Thyroid gland (tissue), 4 donors: ENCODE data around the gene CFAP53. TPM values are rescaled to one million over a fixed set of nuclear protein-coding genes. Genes with fewer than 3 reads are reported as not detected.
A peak's percentile ranks its signal among the peaks of the same experiment; 100 is the strongest.

Experiments
- DNase-seq, 2 donors: peaks; one replicate each; pipeline ENCODE4 v3.0.0-alpha.2; 2019
- H3K27ac ChIP-seq, 3 donors: fragments of 200-600 bp; sonication (generic); 1 replicate in 2 of 3; 2 replicates in 1 of 3; pipeline ENCODE4 v1.5.1; 2016 to 2019; ENCODE audit warnings: mild to moderate bottlenecking in 1 of 3, moderate library complexity in 1 of 3
- H3K27me3 ChIP-seq: fragments of 200-600 bp; sonication (generic); one replicate; pipeline ENCODE4 v1.5.1; 2019
- H3K36me3 ChIP-seq, 2 donors: fragments of 200-600 bp; sonication (generic); one replicate each; pipeline ENCODE4 v1.5.1; 2016 to 2019
- H3K4me1 ChIP-seq, 2 donors: fragments of 200-600 bp; sonication (generic); one replicate each; pipeline ENCODE4 v1.5.1; 2017 to 2019
- H3K4me3 ChIP-seq, 3 donors: fragments of 200-600 bp; sonication (generic); replicated peaks in 1 of 3; 1 replicate in 2 of 3; 2 replicates in 1 of 3; pipeline ENCODE4 v1.5.1; 2016; ENCODE audit warnings: mild to moderate bottlenecking in 1 of 3
- H3K9me3 ChIP-seq: fragments of 200-600 bp; sonication (generic); one replicate; pipeline ENCODE4 v1.5.1; 2017
- CTCF ChIP-seq, 6 experiments: fragments of 200-600 bp in 3 of 6; fragments of 450-650 bp in 3 of 6; sonication (generic) in 3 of 6; IDR thresholded peaks; one replicate each; pipeline ENCODE4 v1.5.1; 2016 to 2019; ENCODE audit warnings: antibody characterized with exemption in 6 of 6, mild to moderate bottlenecking in 2 of 6, inconsistent platforms in 1 of 6, moderate library complexity in 1 of 6
- POLR2A ChIP-seq, 2 donors: fragments of 450-650 bp; IDR thresholded peaks; one replicate each; pipeline ENCODE4 v1.6.1; 2017; ENCODE audit warnings: antibody characterized with exemption in 2 of 2, mild to moderate bottlenecking in 2 of 2, moderate library complexity in 1 of 2
- WGBS, 2 donors: methylation state at CpG; one replicate each; pipeline ENCODE4 v1.1.5; 2017; 5-methylcytosine and 5-hydroxymethylcytosine counted together
- intact Hi-C: fragments of 100-400 bp; cut with DNase I; formaldehyde crosslinking; loops from one replicate; pipeline ENCODE4 v1.15.1; 2023
- total RNA-seq, 4 donors: library from RNA; depleted of rRNA; stranded (reverse); fragments of >200 nt; gene quantifications; one replicate each; pipeline ENCODE4 v1.2.3, GENCODE V29; 2016

CFAP53 gene
- total RNA-seq, 4 donors from 2014 or later: 1.2 to 2.7 (median 1.5) TPM; not detected in 1

- WGBS, 2 donors: 2 to 3% methylated on average over 8 of the region's 8 CpGs
- no peak for DNase-seq
- Histone ChIP-seq H3K4me3 (peak overlapping the region; percentile 5 to 40 (median 40)), H3K27me3 (no peaks in the 10 kb centered on the region), H3K4me1 (peaks cover 0 to 8% of the 10 kb centered on the region in 2 donors), H3K9me3 (no peaks in the 10 kb centered on the region), H3K36me3 (no peaks in the 10 kb centered on the region), H3K27ac (no peak overlapping the region)
- no peak for TF ChIP-seq CTCF (IDR thresholded peaks at IDR 0.05)
- TF ChIP-seq POLR2A (IDR thresholded peaks at IDR 0.05): no peak
- intact Hi-C loops: no loop called here
Measured at GRCh38 chr18:50307400-50307737, 41.1 kb upstream of the CFAP53 start.

- H3K27me3 ChIP-seq: no peaks in the 10 kb centered on the region
- H3K36me3 ChIP-seq: no peaks in the 10 kb centered on the region
- no peaks in the 10 kb centered on the region for H3K9me3 ChIP-seq
- no peak overlapping the region for H3K27ac ChIP-seq
- intact Hi-C loops: no loop called here
- no peak overlapping the region for H3K4me3 ChIP-seq
- no peak for TF ChIP-seq POLR2A (IDR thresholded peaks at IDR 0.05)
- TF ChIP-seq CTCF (IDR thresholded peaks at IDR 0.05): no peak
- DNase-seq: peak in 1 of 2 donors; percentile 9
- H3K4me1 ChIP-seq: peaks cover 0 to 8% of the 10 kb centered on the region in 2 donors
- WGBS, 2 donors: 33 to 41% methylated on average over 8 of the region's 8 CpGs
Measured at GRCh38 chr18:50306944-50307343, 40.6 kb upstream of the CFAP53 start.

- no peak for TF ChIP-seq POLR2A (IDR thresholded peaks at IDR 0.05)
- no peak for TF ChIP-seq CTCF (IDR thresholded peaks at IDR 0.05)
- 62 to 65% methylated on average over 5 of the region's 5 CpGs for WGBS, 2 donors
- no peak overlapping the region for H3K4me3 ChIP-seq
- no peak overlapping the region for H3K27ac ChIP-seq
- peaks cover 6% of the 10 kb centered on the region in 2 donors for H3K4me1 ChIP-seq
- no peaks in the 10 kb centered on the region for H3K9me3 ChIP-seq
- intact Hi-C loops: no loop called here
- no peaks in the 10 kb centered on the region for H3K36me3 ChIP-seq
- DNase-seq: no peak
- no peaks in the 10 kb centered on the region for H3K27me3 ChIP-seq
Measured at GRCh38 chr18:50301074-50301473, 34.8 kb upstream of the CFAP53 start.

GRCh38 chr18:50299626-50300388 is 33.5 kb upstream of the CFAP53 start:
- no peaks in the 10 kb centered on the region for H3K36me3 ChIP-seq
- H3K4me3 ChIP-seq: no peak overlapping the region
- TF ChIP-seq CTCF (IDR thresholded peaks at IDR 0.05) (no peak), POLR2A (IDR thresholded peaks at IDR 0.05) (no peak)
- no peak for DNase-seq
- peaks cover 6% of the 10 kb centered on the region in 2 donors for H3K4me1 ChIP-seq
- H3K9me3 ChIP-seq: no peaks in the 10 kb centered on the region
- intact Hi-C loops: no loop called here
- no peaks in the 10 kb centered on the region for H3K27me3 ChIP-seq
- no peak overlapping the region for H3K27ac ChIP-seq
- 76 to 77% methylated on average over 7 of the region's 7 CpGs for WGBS, 2 donors

- 21% methylated on average over 12 to 21 of the region's 49 CpGs for WGBS, 2 donors
- intact Hi-C loops: no loop called here
- TF ChIP-seq POLR2A (IDR thresholded peaks at IDR 0.05): no peak
- no peak for TF ChIP-seq CTCF (IDR thresholded peaks at IDR 0.05)
- H3K4me3 ChIP-seq: peak overlapping the region in 2 of 3 donors; percentile 32 to 38
- no peak overlapping the region for H3K27ac ChIP-seq
- no peaks in the 10 kb centered on the region for H3K9me3 ChIP-seq
- peak in 1 of 2 donors; percentile 1 for DNase-seq
- H3K27me3 ChIP-seq: no peaks in the 10 kb centered on the region
- H3K36me3 ChIP-seq: no peaks in the 10 kb centered on the region
- peaks cover 6% of the 10 kb centered on the region in 2 donors for H3K4me1 ChIP-seq
Measured at GRCh38 chr18:50298443-50299284, 32.4 kb upstream of the CFAP53 start.
